Gastroesophageal sphincter (tissue), 4 donors: ENCODE results near the gene TRERF1. TPM values are rescaled to one million over a fixed set of nuclear protein-coding genes. Genes with fewer than 3 reads are reported as not detected.

Experiments
- ATAC-seq: fragments of 150-250 bp; one replicate; pipeline ENCODE4 v1.9.1; 2016; ENCODE audit warnings: mild to moderate bottlenecking, moderate library complexity
- H3K27ac ChIP-seq, 4 donors: fragments of 200-600 bp; sonication (generic) in 3 of 4; 1 replicate in 3 of 4; 2 replicates in 1 of 4; pipeline ENCODE4 v1.5.1; 2016 to 2019
- H3K27me3 ChIP-seq: fragments of 200-600 bp; sonication (generic); one replicate; pipeline ENCODE4 v1.5.1; 2019
- H3K36me3 ChIP-seq, 2 donors: fragments of 200-600 bp; sonication (generic); one replicate each; pipeline ENCODE4 v1.5.1; 2019; ENCODE audit warnings: control low read depth in 1 of 2
- H3K4me1 ChIP-seq, 3 donors: fragments of 200-600 bp; sonication (generic); 1 replicate in 2 of 3; 2 replicates in 1 of 3; pipeline ENCODE4 v1.5.1; 2016 to 2019; ENCODE audit warnings: control low read depth in 2 of 3
- H3K4me3 ChIP-seq, 2 donors: fragments of 200-600 bp; sonication (generic); one replicate each; pipeline ENCODE4 v1.5.1; 2019; ENCODE audit warnings: mild to moderate bottlenecking in 1 of 2, moderate library complexity in 1 of 2
- H3K9me3 ChIP-seq, 3 donors: fragments of 200-600 bp; sonication (generic); one replicate each; pipeline ENCODE4 v1.5.1; 2017 to 2019; ENCODE audit warnings: control low read depth in 2 of 3
- EP300 ChIP-seq: sonication (generic); formaldehyde crosslinking; IDR thresholded peaks from one replicate; pipeline ENCODE4 v1.6.1; 2017; ENCODE audit warnings: antibody characterized with exemption, mild to moderate bottlenecking
- POLR2A ChIP-seq, 2 donors: fragments of 450-650 bp; IDR thresholded peaks; one replicate each; pipeline ENCODE4 v1.6.1; 2017; ENCODE audit warnings: antibody characterized with exemption in 2 of 2, mild to moderate bottlenecking in 2 of 2, moderate library complexity in 1 of 2
- POLR2AphosphoS5 ChIP-seq: sonication (generic); formaldehyde crosslinking; IDR thresholded peaks from one replicate; pipeline ENCODE4 v1.6.1; 2017; ENCODE audit warnings: antibody characterized with exemption
- WGBS, 2 donors: methylation state at CpG; one replicate each; pipeline ENCODE4 v1.1.5; 2018; ENCODE audit warnings: low coverage in 1 of 2; 5-methylcytosine and 5-hydroxymethylcytosine counted together
- total RNA-seq, 4 donors: library from RNA; depleted of rRNA; stranded (reverse); fragments of >200 nt; gene quantifications; one replicate each; pipeline ENCODE4 v1.1.0, GENCODE V29; 2016
- TF ChIP-seq, protein P1 (sequence below), 4 experiments: fragments of 200-600 bp in 2 of 4; fragments of 450-650 bp in 2 of 4; sonication (generic) in 1 of 4; IDR thresholded peaks; one replicate each; pipeline ENCODE4 v1.5.1; 2017 to 2019; ENCODE audit warnings: antibody characterized with exemption in 4 of 4, mild to moderate bottlenecking in 2 of 4, moderate library complexity in 2 of 4

TRERF1 gene
- total RNA-seq, 4 donors from 2014 or later: 3.2 to 7.4 (median 5.4) TPM

- no peak for ATAC-seq
- Histone ChIP-seq H3K4me3 (no peak overlapping the region), H3K27ac (no peak overlapping the region), H3K4me1 (peaks cover 0 to 4% (median 0%) of the 10 kb centered on the region in 3 donors), H3K27me3 (peaks cover 23% of the 10 kb centered on the region), H3K9me3 (no peaks in the 10 kb centered on the region), H3K36me3 (peaks cover 0 to 6% of the 10 kb centered on the region in 2 donors)
- WGBS, 2 donors: 81 to 94% methylated on average over 3 of the region's 3 CpGs
- no peak for TF ChIP-seq EP300
- TF ChIP-seq, protein P1, sequence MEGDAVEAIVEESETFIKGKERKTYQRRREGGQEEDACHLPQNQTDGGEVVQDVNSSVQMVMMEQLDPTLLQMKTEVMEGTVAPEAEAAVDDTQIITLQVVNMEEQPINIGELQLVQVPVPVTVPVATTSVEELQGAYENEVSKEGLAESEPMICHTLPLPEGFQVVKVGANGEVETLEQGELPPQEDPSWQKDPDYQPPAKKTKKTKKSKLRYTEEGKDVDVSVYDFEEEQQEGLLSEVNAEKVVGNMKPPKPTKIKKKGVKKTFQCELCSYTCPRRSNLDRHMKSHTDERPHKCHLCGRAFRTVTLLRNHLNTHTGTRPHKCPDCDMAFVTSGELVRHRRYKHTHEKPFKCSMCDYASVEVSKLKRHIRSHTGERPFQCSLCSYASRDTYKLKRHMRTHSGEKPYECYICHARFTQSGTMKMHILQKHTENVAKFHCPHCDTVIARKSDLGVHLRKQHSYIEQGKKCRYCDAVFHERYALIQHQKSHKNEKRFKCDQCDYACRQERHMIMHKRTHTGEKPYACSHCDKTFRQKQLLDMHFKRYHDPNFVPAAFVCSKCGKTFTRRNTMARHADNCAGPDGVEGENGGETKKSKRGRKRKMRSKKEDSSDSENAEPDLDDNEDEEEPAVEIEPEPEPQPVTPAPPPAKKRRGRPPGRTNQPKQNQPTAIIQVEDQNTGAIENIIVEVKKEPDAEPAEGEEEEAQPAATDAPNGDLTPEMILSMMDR (IDR thresholded peaks at IDR 0.05): no peak
Observed at GRCh38 chr6:42179945-42180313, 271.8 kb downstream of the TRERF1 start.

GRCh38 chr6:42179261-42179944 lies 272.3 kb downstream of the TRERF1 start:
- H3K4me1 ChIP-seq: peaks cover 0 to 4% (median 0%) of the 10 kb centered on the region in 3 donors
- peaks cover 23% of the 10 kb centered on the region for H3K27me3 ChIP-seq
- 80 to 85% methylated on average over 1 to 6 of the region's 20 CpGs for WGBS, 2 donors
- no peaks in the 10 kb centered on the region for H3K9me3 ChIP-seq
- no peak for TF ChIP-seq POLR2A (IDR thresholded peaks at IDR 0.05)
- TF ChIP-seq EP300: no peak
- TF ChIP-seq, protein P1 (IDR thresholded peaks at IDR 0.05): no peak
- no peak for TF ChIP-seq POLR2AphosphoS5
- no peak for ATAC-seq
- H3K27ac ChIP-seq: no peak overlapping the region
- H3K4me3 ChIP-seq: no peak overlapping the region
- peaks cover 0 to 1% of the 10 kb centered on the region in 2 donors for H3K36me3 ChIP-seq

GRCh38 chr6:42177514-42178364 lies 274.0 kb downstream of the TRERF1 start:
- Histone ChIP-seq H3K4me3 (no peak overlapping the region), H3K27ac (no peak overlapping the region), H3K4me1 (peaks cover 0 to 4% (median 0%) of the 10 kb centered on the region in 3 donors), H3K36me3 (no peaks in the 10 kb centered on the region), H3K27me3 (peaks cover 23% of the 10 kb centered on the region), H3K9me3 (no peaks in the 10 kb centered on the region)
- WGBS, 2 donors: 14% methylated on average over 13 of the region's 27 CpGs; no CpG with 5 or more reads in 1 of the 2 donors
- TF ChIP-seq POLR2AphosphoS5 (no peak), POLR2A (IDR thresholded peaks at IDR 0.05) (no peak), EP300 (no peak)
- TF ChIP-seq, protein P1 (IDR thresholded peaks at IDR 0.05): no peak
- ATAC-seq: no peak

GRCh38 chr6:42176981-42177380 lies 274.7 kb downstream of the TRERF1 start:
- Histone ChIP-seq H3K27ac (no peak overlapping the region), H3K9me3 (no peaks in the 10 kb centered on the region), H3K4me1 (peaks cover 0 to 4% (median 0%) of the 10 kb centered on the region in 3 donors), H3K4me3 (no peak overlapping the region), H3K27me3 (peaks cover 23% of the 10 kb centered on the region), H3K36me3 (no peaks in the 10 kb centered on the region)
- no peak for TF ChIP-seq POLR2AphosphoS5
- TF ChIP-seq POLR2A (IDR thresholded peaks at IDR 0.05): no peak
- no peak for ATAC-seq

GRCh38 chr6:42175860-42176259 lies 275.9 kb downstream of the TRERF1 start:
- no peaks in the 10 kb centered on the region for H3K36me3 ChIP-seq
- no peak overlapping the region for H3K27ac ChIP-seq
- 67 to 71% methylated on average over 5 of the region's 5 CpGs for WGBS, 2 donors
- H3K27me3 ChIP-seq: peaks cover 23% of the 10 kb centered on the region
- H3K9me3 ChIP-seq: no peaks in the 10 kb centered on the region
- TF ChIP-seq POLR2AphosphoS5 (no peak), POLR2A (IDR thresholded peaks at IDR 0.05) (no peak), EP300 (no peak)
- TF ChIP-seq, protein P1 (IDR thresholded peaks at IDR 0.05): no peak
- H3K4me3 ChIP-seq: no peak overlapping the region
- ATAC-seq: no peak
- H3K4me1 ChIP-seq: peaks cover 0 to 4% (median 0%) of the 10 kb centered on the region in 3 donors

Other genes starting within 250 kb of the TRERF1 start
- gene MRPS10, start 234.1 kb downstream of the TRERF1 start, total RNA-seq: 10 to 100 TPM; 29.2 to 45.1 (median 34.8) TPM
- 10 to 100 TPM; 27.8 to 44.8 (median 32.8) TPM for gene UBR2, start 112.1 kb upstream of the TRERF1 start, total RNA-seq